Iris pigment epithelial cell (primary cell): Measurements from ENCODE around the gene SPATA17.
"Not testable (repeated sequence)": the region's sequence is repeated elsewhere in the genome, so short reads cannot be mapped to it uniquely, and the experiment has no call there.

Experiments used
- DNase-seq: peaks from one replicate; pipeline ENCODE4 v3.0.0-alpha.2; 2011; ENCODE audit warnings: low read depth

Gene SPATA17, protein sequence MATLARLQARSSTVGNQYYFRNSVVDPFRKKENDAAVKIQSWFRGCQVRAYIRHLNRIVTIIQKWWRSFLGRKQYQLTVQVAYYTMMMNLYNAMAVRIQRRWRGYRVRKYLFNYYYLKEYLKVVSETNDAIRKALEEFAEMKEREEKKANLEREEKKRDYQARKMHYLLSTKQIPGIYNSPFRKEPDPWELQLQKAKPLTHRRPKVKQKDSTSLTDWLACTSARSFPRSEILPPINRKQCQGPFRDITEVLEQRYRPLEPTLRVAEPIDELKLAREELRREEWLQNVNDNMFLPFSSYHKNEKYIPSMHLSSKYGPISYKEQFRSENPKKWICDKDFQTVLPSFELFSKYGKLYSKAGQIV

DNA sequence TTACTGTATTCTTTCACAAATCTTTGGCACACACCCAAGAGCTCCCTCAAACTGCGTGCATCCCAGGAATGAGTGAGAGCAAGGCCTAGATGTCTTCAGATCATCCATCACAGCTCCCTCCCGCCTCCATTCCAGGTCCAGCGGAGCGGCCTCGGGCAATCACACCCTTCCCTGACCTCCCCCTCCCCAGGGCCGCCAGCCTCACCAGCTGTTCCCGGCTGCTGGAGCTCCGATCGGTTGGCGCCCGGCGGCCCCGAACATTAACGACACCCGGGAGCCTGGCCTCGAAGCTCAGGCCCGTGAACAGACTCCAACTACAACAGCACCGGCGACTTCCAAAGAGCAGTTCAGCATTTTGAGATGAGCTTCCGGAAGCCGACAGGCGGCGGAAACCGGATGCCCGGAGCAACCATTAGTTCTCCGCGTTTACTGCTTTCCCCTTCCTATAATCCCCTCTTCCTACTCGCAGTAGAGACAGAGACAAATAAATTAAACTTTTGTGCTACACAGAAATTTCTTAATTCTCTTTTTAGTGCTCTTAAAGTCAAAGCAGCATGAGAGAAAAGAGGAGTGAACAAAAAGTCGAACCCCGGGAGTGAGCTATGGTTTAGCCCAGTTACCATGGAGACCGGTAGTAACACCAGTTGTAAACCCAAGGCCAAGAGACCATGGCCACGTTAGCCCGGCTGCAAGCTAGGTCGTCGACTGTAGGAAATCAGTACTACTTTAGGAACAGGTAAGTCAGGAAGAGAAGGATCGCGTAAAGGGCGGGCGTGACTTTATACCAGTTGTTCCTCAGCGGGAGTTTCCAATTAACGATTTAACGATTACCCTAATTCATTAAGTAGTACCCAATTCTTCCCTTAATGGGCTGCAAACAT lies at the start of gene SPATA17, which contains the start of gene GPATCH2:
SPATA17 (plus strand) TSS at position 634 of the 881 bp plus-strand sequence; CDS start at position 669, 35 bp downstream.
GPATCH2 (minus strand) TSS at position 380 of the 881 bp plus-strand sequence; CDS start at position 261, 119 bp downstream.
- peak; percentile 92 for DNase-seq

DNA sequence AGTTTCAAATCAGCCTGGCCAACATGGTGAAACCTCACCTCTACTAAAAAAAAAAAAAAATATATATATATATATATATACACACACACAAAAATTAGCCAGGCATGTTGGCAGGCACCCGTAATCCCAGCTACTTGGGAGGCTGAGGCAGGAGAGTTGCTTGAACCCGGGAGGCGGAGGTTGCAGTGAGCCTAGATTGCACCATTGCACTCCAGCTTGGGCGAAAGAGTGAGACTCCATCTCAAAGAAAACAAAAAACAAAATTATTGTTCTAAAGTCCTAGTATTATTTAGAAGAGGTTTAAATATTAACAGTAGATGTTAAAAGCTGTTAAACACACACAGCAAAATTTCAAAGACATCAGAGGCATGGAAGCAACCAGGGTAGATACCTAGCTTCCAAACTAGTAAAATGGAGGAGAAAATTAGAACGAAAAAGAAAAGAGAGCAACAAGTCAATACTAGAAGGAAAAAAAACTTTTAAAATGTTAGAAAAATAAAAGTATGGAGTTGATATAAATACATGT lies 46.8 kb upstream of the SPATA17 start:
- DNase-seq: not testable (repeated sequence)

DNA sequence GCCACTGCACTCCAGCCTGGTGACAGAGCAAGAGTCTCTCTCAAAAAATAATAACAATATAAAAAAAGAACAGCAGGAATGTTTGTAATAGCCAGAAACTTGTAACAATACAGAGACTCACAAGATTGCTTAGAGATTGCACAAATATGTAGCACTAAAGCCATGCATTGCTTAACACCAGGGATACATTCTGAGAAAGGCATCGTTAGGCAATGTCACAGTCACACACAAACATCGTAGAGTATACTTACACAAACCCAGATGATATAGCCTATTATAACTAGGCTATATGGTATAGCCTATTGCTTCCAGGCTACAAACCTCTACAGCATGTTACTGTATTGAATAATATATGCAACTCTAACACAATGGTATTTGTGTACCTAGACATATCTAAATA lies 45.6 kb upstream of the SPATA17 start:
- DNase-seq: peak; percentile 40

DNA sequence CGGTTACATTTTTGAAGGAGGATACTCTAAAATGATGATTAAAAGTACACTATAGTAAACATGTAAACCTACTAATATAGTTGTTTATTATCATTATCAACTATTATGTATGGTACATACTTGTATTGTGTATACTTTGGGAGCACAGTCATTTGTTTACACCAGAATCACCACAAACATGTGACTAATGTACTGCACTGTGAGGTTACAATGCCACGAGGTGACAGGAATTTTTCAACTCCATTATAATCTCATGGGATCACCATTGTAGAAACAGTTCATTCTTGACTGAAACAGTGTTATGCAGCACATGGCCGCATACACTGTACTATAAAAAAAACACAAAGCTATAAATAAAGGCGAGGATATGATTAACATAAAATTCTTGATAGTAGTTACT lies 44.6 kb upstream of the SPATA17 start:
- peak; percentile 52 for DNase-seq

DNA sequence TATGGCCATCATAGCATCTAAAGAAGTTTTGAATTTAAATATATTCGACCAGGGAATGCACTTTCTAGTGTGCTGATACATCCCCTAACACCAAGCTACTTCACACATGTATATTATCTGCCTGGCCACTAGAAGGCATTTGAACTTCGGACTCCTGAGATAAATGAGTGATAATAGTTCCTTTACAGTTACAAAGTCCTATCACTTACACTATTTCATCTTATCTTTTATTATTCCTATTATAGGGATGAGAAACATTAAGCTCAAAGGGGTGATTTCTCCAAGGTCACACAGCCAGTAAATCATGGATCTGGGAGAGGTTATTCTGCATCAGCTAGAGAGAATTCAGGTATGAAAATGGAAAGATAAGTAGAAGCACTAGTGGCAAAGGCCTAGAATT lies 40.5 kb upstream of the SPATA17 start:
- no peak for DNase-seq

DNA sequence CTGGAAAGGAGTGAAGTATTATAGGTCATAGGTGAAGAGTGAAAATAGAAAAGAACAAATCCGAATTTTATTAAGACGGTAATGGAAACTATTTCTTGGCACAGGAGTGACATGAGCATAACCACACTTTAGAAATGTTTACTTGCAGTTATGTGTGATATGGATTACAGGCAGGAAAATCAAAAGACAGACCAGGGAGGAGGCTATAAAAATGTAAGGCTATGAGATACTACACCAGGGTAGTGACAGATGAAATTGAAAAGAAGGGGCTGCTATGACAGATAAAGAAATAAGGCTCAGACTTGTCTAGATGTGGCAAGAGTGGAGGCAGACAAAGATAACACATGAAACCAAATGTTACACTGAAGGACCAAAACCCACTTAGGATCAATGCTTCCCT lies 32.0 kb upstream of the SPATA17 start:
- DNase-seq: no peak

DNA sequence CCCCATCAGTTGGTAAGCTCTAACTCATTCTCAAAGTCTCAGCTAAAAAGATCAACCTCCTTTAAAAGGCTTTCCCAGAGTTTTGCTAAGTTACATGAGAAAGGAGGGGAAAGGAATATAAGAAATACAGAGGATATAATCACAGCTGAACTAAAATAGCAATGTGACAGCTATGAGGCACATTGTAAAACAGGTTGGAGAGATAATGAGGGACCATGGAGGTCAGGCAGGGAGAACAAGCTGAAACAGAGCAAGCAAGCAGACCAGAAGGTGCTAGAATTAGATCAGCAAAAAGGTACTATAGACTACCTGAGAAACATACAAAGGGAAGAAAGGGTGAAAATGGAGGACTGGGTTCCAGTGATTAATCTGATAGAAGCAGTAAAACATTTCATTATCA lies 28.8 kb upstream of the SPATA17 start:
- no peak for DNase-seq

DNA sequence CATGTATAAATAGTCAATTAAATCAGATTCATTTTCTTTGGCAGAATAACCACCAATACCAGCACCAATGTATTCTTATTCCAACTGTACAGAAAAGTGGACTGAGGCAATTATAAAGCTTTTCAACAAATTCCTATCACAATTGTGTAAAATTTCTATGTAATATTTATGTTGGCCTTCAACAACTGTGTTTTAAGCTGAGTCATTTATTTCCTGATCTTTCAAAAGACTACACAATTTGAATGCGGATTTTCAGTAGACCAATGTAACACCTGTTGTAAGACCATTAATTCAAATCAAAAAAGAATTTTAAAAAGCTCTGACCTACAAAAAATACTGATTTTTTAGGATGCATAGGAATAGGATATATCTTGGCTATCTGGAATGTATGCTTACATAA lies 25.8 kb upstream of the SPATA17 start:
- peak; percentile 25 for DNase-seq

DNA sequence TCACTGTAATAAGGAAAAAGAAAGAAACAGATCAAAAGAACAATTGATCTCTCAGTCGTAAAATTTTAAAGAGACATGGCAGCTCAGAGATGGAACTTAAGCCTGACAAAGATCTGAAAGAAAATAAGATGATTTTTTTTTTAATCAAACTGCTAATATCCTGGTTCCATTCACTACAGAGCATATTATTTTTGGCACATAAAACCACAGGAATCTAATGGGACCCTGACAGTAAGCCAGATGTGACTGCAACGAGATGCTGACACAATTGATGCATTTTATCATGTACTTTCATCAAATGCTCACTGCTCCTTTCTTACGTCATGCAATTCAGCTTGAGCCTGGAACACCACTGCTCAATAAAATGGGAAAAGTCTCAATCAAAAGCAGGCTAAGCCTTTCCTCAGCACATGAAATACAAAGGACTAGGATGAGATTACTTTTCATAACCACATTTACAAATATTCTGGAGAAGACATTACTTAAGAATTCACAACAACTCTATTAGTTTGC lies 16.9 kb upstream of the SPATA17 start:
- no peak for DNase-seq

DNA sequence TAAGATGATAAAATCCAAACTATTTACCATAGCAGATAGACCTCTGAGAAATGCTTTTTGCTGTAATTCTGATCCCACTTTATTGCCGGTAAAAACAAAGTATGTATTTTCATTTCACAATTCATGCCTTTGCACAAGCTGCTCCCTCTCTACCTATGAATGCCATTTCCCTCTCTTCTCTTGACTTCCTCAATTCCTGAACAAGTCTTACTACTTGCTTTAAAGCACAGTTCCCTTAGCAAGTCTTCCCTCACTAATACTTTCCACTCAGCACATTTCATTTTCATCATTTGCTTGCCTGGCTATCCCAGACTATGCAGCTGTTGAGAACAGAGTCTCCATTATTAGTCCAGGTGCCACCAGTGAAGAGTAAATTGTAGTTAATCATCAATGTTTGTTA lies 14.0 kb upstream of the SPATA17 start:
- DNase-seq: no peak

DNA sequence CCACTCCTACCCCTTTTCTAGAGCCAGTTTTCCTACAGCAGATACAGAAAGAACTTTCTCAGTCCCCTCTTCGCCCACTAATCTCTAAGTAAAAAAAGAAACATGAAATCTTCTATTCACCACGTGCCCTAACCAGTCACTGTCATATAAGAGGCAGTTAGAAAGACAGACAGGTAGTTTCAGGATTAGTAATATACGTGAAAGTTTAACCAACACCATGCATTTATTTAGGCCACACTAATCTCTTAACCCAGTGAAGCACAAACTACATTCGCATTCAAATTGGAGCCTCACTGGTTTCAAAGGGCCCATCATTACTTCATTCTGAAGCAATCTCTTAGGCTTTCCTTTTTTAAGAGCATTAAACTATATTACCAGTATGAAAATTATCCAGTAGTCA lies 10.3 kb upstream of the SPATA17 start:
- DNase-seq: no peak

DNA sequence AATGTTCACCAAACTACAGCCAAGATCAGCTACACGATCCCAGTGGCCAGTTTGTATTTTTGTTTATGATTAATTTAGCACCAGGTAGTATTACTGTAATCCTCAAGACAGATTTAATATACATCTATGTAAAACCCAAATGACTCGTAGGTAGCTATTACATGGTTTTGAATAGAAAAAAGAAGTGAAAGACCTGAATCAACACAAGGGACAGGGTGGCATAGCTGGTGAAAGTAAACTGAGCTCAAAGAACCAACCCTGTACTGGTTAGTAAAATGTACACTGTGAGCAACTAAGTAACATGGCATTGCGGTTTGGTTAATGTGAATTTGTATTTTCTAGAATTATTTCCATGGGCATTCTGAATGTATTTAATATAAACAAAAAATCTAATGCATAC lies 9.1 kb upstream of the SPATA17 start:
- no peak for DNase-seq

DNA sequence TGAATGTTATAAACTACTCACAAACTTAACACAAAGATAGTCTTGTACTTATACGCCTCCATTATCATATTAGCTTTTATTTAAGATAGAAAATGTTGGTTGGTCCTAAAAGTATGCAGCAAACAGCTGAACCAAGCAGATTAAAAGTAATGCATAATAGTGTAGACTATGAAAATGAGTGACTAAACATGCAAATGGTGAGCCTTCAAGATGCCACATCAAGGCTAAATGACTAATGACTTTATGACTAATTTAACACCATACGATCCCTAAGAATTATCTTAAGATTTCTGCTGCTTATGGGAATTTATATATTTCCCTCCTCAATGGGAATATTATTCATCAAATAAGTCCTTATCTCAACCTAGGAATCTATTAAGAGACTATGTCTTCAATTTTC lies 4.8 kb upstream of the SPATA17 start:
- no peak for DNase-seq

DNA sequence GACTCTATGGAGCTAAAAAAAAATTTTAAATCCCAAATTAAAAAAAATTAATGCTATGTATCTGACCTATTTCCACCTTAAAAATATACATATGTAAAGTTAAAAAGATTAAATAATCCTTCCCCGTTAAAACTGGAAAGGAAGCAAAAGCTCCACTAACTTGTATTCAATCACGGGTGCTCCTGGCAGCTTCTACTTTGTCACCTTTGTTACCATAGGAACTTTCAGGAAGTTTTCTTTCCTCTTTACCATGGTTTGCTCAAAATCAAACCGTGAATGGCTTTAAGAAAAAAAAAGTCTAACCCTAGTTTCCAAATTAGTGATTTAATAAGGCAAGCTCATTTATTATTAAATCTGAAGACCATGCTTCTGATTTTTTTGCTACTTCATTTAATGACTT lies 3.7 kb upstream of the SPATA17 start:
- no peak for DNase-seq

DNA sequence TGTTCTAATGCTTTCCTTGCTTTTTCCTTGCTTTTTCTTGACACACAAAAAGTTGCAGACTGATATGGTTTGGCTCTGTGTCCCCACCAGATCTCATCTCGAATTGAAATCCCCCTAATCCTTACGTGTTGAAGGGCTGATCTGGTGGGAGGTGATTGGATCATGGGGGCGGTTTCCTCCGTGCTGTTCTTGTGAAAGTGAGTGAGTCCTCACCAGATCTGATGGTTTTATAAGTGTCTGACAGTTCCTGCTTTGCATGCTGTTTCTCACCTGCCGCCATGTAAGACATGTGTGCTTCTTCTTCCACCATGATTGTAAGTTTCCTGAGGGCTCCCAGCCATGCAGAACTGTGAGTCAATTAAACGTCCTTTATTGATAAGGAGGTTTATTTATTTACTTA lies 11.3 kb downstream of the SPATA17 start:
- no peak for DNase-seq

DNA sequence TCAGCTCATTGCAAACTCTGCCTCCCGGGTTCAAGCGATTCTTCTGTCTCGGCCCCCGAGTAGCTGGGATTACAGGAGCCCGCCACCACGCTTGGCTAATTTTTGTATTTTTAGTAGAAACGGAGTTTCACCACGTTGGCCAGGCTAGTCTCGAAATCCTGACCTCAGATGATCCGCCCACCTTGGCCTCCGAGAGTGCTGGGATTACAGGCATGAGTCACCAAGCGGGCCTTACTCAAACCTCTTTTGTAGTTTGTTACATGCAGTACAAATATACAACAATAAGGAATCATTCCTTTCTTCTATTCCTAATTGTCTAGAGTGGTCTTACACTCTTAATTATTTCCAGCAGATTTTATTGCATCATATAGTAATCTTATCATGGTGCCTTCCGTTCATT lies 16.6 kb downstream of the SPATA17 start:
- peak; percentile 65 for DNase-seq

DNA sequence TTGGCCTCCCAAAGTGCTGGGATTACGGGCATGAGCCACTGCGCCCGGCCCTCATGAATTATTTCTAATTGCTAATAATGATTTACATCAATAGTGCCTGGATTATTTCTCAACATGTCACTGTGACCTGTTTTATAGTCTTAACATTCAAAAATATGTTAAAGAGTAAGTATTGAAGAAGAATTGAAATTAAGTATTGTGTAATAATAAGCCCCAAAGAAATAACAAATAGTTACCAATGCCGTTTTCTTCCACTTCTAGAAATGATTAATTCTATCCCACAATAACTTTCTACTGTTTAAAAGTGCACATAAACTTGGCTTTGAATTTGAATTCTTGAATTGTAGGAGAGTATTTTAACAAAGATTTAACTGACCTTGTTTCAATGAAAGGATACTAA lies 19.5 kb downstream of the SPATA17 start:
- DNase-seq: no peak

DNA sequence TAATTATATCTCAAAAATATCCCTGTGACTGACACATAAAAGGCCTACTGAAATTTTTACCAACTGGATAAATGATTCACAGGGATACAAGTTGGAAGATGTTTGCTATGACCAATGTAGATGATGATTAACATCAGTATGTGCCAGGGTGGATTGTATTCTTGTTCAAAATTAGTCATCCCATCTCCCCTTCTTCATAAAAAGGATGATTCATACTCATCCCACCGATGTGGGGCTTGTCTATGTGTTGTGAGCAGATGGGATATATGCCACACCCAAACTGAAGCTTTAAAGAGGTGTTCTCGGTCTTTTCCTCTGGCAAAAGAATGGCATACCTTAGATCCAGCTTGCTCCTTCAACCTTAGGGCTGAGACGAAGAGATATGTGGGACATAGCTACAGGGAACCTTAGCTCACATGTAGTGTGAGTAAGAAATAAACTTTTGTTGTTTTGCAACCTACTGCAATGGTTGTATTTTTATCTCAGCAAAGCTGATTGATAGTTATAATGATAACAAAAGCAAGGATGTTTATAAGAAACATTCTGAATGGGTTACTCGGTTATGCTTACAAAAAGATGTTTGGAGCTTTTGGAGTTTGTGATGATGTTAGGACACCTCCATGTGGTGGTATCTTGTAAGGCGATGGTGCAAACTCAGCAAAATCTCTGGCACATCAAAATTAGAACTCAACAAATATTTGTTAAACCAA lies 29.4 kb downstream of the SPATA17 start:
- peak; percentile 76 for DNase-seq

DNA sequence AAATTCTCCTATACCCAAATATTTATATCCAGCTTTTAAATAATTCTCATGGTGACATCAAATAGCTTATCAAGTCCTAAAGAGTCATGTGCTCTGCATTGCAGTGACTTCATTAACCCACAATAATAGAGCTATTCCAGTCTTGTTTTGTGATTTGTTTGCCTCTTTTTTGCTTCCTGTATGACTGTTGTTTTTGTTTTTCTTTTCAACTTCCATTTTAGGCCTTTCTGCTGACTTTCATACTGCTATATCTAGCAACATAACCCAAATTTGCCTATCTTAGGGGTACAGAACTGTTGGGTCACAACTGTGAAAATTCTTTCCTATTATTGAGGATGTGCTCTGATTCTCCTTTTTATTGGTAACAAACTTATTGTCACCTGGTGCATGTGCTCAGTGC lies 30.3 kb downstream of the SPATA17 start:
- DNase-seq: no peak

DNA sequence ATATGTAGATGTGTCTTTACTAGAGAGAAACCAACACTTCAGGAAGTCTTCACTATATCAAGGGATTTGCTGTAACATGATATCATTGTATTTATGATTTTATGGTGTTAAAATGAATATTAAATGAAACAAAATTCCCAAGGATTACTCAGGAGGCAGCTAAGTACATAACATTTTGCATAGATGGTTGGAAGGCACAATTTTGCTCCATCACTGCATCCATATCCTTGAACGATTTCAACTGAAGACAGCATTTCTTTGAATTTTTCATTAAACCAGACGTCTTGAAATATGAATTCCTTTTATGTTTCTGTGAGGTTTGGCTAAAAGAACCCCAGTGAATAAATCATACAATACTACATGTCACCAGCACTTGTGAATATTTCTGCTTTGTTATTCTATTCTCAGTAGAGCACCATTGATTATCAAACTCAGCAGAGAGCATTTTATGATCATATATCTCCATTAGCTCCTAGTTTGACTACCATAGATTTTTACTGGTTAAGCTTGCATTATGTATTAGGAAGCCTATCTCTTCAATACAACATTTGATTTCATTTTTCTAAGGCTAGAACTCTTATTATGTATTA lies 37.3 kb downstream of the SPATA17 start:
- DNase-seq: no peak

DNA sequence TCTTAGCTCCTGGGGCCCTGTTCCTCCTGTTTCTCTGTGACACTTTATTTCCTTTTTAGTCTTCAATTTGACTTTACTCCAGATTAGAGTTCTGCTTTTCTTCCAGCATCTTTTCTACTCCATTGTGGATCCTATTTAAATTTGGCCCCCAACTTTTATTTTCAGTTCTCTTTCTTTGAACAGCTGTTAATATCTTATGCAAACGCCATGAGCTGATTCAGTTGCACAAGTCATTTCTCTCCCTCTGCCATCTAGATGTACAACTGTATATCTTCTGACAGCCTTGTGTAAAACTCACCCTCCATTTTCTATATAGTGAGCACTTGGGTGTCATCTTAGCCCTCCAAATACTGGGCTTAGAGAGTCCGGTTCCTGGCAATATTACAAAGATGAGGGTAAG lies 42.2 kb downstream of the SPATA17 start:
- DNase-seq: no peak
